Upper lobe of left lung (tissue), 4 donors: Measurements from ENCODE around the gene IPO8.

Experiments
- CTCF ChIP-seq, 6 experiments: fragments of 450-650 bp in 4 of 6; fragments of 200-600 bp in 2 of 6; sonication (generic) in 2 of 6; IDR thresholded peaks; one replicate each; pipeline ENCODE4 v1.5.1; 2016 to 2019; ENCODE audit warnings: antibody characterized with exemption in 6 of 6
- POLR2A ChIP-seq, 4 donors: fragments of 450-650 bp; IDR thresholded peaks; one replicate each; pipeline ENCODE4 v1.5.1; 2016 to 2017; ENCODE audit warnings: antibody characterized with exemption in 4 of 4, mild to moderate bottlenecking in 2 of 4
- POLR2AphosphoS5 ChIP-seq, 2 donors: sonication (generic); formaldehyde crosslinking; IDR thresholded peaks; one replicate each; pipeline ENCODE4 v1.5.1; 2017; ENCODE audit warnings: antibody characterized with exemption in 2 of 2

GRCh38 chr12:30739020-30739419, 43.4 kb upstream of the IPO8 start:
- TF ChIP-seq CTCF (IDR thresholded peaks at IDR 0.05) (no peak), POLR2AphosphoS5 (IDR thresholded peaks at IDR 0.05) (no peak), POLR2A (IDR thresholded peaks at IDR 0.05) (no peak)
